GM12892 (cell line): ENCODE data around the gene PTPN21.

Source experiments
- DNase-seq: peaks from one replicate; pipeline ENCODE4 v3.0.0; 2011; ENCODE audit not compliant: insufficient read length
- FAIRE-seq: peaks from 2 replicates; lab custom pipeline; 2011; peaks lifted over from hg19 to GRCh38; lab: Jason Lieb, UNC
- POLR2A ChIP-seq: IDR thresholded peaks from 2 replicates; pipeline ENCODE4 v1.6.1; 2011; ENCODE audit warnings: low read depth, low read length, control low read depth
- POLR2AphosphoS5 ChIP-seq: IDR thresholded peaks from 2 replicates; pipeline ENCODE4 v1.6.1; 2011; ENCODE audit warnings: low read depth, low read length, control low read depth
- TAF1 ChIP-seq: IDR thresholded peaks from 2 replicates; pipeline ENCODE4 v1.6.1; 2011; ENCODE audit warnings: low read depth, mild to moderate bottlenecking, control low read depth, low read length, borderline replicate concordance

PTPN21 gene

GRCh38 chr14:88422919-88423650 lies 131.7 kb downstream of the PTPN21 start:
- TF ChIP-seq POLR2AphosphoS5 (no peak), POLR2A (no peak), TAF1 (no peak)
- DNase-seq, result no peak
- no peak for FAIRE-seq

GRCh38 chr14:88422047-88422446 lies 132.8 kb downstream of the PTPN21 start:
- FAIRE-seq, result no peak
- TF ChIP-seq POLR2AphosphoS5 (no peak), POLR2A (no peak), TAF1 (no peak)

GRCh38 chr14:88421286-88421685 lies 133.5 kb downstream of the PTPN21 start:
- no peak for DNase-seq
- TF ChIP-seq POLR2A (no peak), TAF1 (no peak), POLR2AphosphoS5 (no peak)
- no peak for FAIRE-seq

More at GRCh38 chr14:88422047-88422446, 132.8 kb downstream of the PTPN21 start:
- no peak for DNase-seq

- no peak for DNase-seq
- FAIRE-seq, result no peak
- TF ChIP-seq POLR2AphosphoS5, result no peak
- TF ChIP-seq POLR2A, result no peak
- no peak for TF ChIP-seq TAF1
Measured at GRCh38 chr14:88420187-88420586, 134.6 kb downstream of the PTPN21 start.

GRCh38 chr14:88417594-88417993 lies 137.2 kb downstream of the PTPN21 start:
- DNase-seq, result no peak
- FAIRE-seq, result no peak
- TF ChIP-seq TAF1, result no peak
- TF ChIP-seq POLR2AphosphoS5, result no peak
- no peak for TF ChIP-seq POLR2A
